ENCODE results near the gene PMEL. TPM values are rescaled to one million over a fixed set of nuclear protein-coding genes. Genes with fewer than 3 reads are reported as not detected.

Gene PMEL
- total and polyA plus RNA-seq, 2 of the 8 experiments (the other 6 are each of a cell fraction or from before 2014, with no cell fraction given): 120 to 382 TPM

DNA sequence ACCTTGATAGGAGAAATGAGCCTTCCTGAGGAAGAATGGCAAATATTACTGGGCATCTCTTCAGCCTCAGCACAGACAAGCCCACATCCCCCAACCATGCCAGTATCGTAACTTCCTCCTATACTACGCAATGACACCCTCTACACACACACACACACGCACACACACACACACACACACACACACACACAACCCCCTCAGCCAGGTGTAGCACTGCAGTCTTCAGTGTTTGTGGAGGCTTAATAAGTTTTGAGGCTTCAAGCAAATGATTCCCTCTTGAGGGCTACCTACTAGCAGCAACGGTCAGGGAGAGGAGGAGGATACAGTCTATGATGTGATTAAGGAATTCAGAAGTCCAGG is 33.3 kb downstream of the PMEL start:
- H3K56ac ChIP-seq (replicated peaks; ENCODE audit: insufficient read length, low read depth, low read length): no peak overlapping the region
- no peak overlapping the region for H2AK5ac ChIP-seq (ENCODE audit: low read depth, low read length)
- 0 out of 2 replicates have a peak overlapping the region, but pooled peaks have one; percentile 11 for H2BK15ac ChIP-seq (ENCODE audit: low read length)
- FAIRE-seq (no peak), DNase-seq (ENCODE audit: low read depth in 1 of 2, low spot score in 2 of 2) (no peak)
- peak overlapping the region in 1 of 4 experiments; percentile 28; a peak in 1 of 7 replicates for H3K9ac ChIP-seq (replicated peaks in 1 of 4; ENCODE audit: extremely low read depth in 1 of 4, low read depth in 3 of 4, low read length in 3 of 4)
- H4K5ac ChIP-seq (ENCODE audit: insufficient read length, low read depth, low read length): no peak overlapping the region
- peak overlapping the region; percentile 47 to 75 (median 66) for H3K4me3 ChIP-seq (ENCODE audit: extremely low read depth in 1 of 4, insufficient read depth in 2 of 4, low read depth in 3 of 4, low read length in 4 of 4)
- ChIA-PET POLR2A (ENCODE audit: partially characterized antibody) (interaction anchor here (1.0 to 1.2 kb wide), 3 partner anchors 41 to 191 kb away, joined by 3 read pairs; partner anchors contain the start of gene RAB5B), CTCF (ENCODE audit: partially characterized antibody) (interaction anchor here (1.2 to 3.0 kb wide), 4 partner anchors 54 to 194 kb away, joined by 3 to 13 read pairs (median 4); no protein-coding TSS in a partner anchor)
- H2BK5ac ChIP-seq (ENCODE audit: low read depth, low read length): no peak overlapping the region
- H4K20me1 ChIP-seq (replicated peaks in 1 of 2; ENCODE audit: control insufficient read depth in 1 of 2, insufficient read depth in 2 of 2, low read length in 2 of 2): no peaks in the 10 kb centered on the region
- H3K9me3 ChIP-seq (ENCODE audit: insufficient read depth in 2 of 2, low read depth in 1 of 2, low read length in 1 of 2): no peaks in the 10 kb centered on the region
- H3K36me3 ChIP-seq (ENCODE audit: control insufficient read depth in 2 of 4, insufficient read depth in 4 of 4, low read length in 3 of 4): no peaks in the 10 kb centered on the region
- no peaks in the 10 kb centered on the region for H3K79me2 ChIP-seq (ENCODE audit: control insufficient read depth in 1 of 2, insufficient read depth in 2 of 2, low read length in 2 of 2)
- H4K8ac ChIP-seq (ENCODE audit: extremely low read depth, insufficient read depth, low read length): no peak overlapping the region
- no peaks in the 10 kb centered on the region for H3K79me1 ChIP-seq (ENCODE audit: low read depth, low read length)
- H4K91ac ChIP-seq (replicated peaks; ENCODE audit: insufficient read length, low read length): no peak overlapping the region
- no peak overlapping the region for H3K18ac ChIP-seq (ENCODE audit: extremely low read depth, low read length)
- H3K23ac ChIP-seq (ENCODE audit: insufficient read length): no peak overlapping the region
- no peak overlapping the region for H2BK12ac ChIP-seq (ENCODE audit: low read depth, low read length)
- peaks cover 4 to 20% (median 11%) of the 10 kb centered on the region in 4 experiments; a peak in 6 of 7 replicates for H3K4me1 ChIP-seq (replicated peaks in 1 of 4; ENCODE audit: control insufficient read depth in 3 of 4, insufficient read depth in 4 of 4, low read length in 3 of 4)
- no peak overlapping the region for H3K4ac ChIP-seq (replicated peaks; ENCODE audit: insufficient read length, low read depth, low read length)
- H3K23me2 ChIP-seq (ENCODE audit: low read depth, low read length): peaks cover 16% of the 10 kb centered on the region
- WGBS, 2 experiments (ENCODE audit: extremely low coverage in 1 of 2, insufficient coverage in 1 of 2, insufficient read length in 1 of 2, insufficient replicate concordance in 2 of 2, low coverage in 1 of 2, low lambda C conversion rate in 2 of 2, missing lambda C conversion rate in 1 of 2): 56% methylated on average over 4 of the region's 4 CpGs; no CpG with 5 or more reads in 1 of the 2 experiments
- no peak overlapping the region for H2BK120ac ChIP-seq (replicated peaks; ENCODE audit: low read depth, low read length)
- H2BK20ac ChIP-seq (ENCODE audit: low read length): no peak overlapping the region
- no peak overlapping the region for H3K27ac ChIP-seq (ENCODE audit: low read depth, low read length)
- no peak overlapping the region for H2AFZ ChIP-seq (ENCODE audit: low read length)
- H3K27me3 ChIP-seq (replicated peaks in 1 of 4; ENCODE audit: control insufficient read depth in 3 of 4, extremely low read depth in 1 of 4, insufficient read depth in 3 of 4, low read length in 3 of 4): peaks cover 0 to 21% (median 14%) of the 10 kb centered on the region in 4 experiments; a peak in 6 of 7 replicates
- peak overlapping the region; percentile 92 to 93 for H3K4me2 ChIP-seq (ENCODE audit: insufficient read depth in 1 of 2, low read depth in 2 of 2, low read length in 2 of 2)
- H3K14ac ChIP-seq (ENCODE audit: insufficient read length): no peak overlapping the region
- TF ChIP-seq E2F6 (IDR thresholded peaks at IDR 0.05) (no peak), TAF1 (IDR thresholded peaks at IDR 0.05; ENCODE audit: low read depth, low read length) (no peak), SP1 (IDR thresholded peaks at IDR 0.05; ENCODE audit: low read depth, low read length) (no peak), TCF12 (IDR thresholded peaks at IDR 0.05; ENCODE audit: low read depth, low read length) (no peak), TEAD4 (IDR thresholded peaks at IDR 0.05; ENCODE audit: low read depth, low read length) (no peak), SIX5 (IDR thresholded peaks at IDR 0.05; ENCODE audit: low read depth, low read length) (no peak), JUN (IDR thresholded peaks at IDR 0.05; ENCODE audit: low read depth, low read length) (no peak), MAX (IDR thresholded peaks at IDR 0.05) (no peak)
- TF ChIP-seq, protein P1, sequence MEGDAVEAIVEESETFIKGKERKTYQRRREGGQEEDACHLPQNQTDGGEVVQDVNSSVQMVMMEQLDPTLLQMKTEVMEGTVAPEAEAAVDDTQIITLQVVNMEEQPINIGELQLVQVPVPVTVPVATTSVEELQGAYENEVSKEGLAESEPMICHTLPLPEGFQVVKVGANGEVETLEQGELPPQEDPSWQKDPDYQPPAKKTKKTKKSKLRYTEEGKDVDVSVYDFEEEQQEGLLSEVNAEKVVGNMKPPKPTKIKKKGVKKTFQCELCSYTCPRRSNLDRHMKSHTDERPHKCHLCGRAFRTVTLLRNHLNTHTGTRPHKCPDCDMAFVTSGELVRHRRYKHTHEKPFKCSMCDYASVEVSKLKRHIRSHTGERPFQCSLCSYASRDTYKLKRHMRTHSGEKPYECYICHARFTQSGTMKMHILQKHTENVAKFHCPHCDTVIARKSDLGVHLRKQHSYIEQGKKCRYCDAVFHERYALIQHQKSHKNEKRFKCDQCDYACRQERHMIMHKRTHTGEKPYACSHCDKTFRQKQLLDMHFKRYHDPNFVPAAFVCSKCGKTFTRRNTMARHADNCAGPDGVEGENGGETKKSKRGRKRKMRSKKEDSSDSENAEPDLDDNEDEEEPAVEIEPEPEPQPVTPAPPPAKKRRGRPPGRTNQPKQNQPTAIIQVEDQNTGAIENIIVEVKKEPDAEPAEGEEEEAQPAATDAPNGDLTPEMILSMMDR (IDR thresholded peaks at IDR 0.05; ENCODE audit: control extremely low read depth in 1 of 3, insufficient read depth in 1 of 3, low read depth in 1 of 3, low read length in 3 of 3): no peak
- TF ChIP-seq, protein P2, sequence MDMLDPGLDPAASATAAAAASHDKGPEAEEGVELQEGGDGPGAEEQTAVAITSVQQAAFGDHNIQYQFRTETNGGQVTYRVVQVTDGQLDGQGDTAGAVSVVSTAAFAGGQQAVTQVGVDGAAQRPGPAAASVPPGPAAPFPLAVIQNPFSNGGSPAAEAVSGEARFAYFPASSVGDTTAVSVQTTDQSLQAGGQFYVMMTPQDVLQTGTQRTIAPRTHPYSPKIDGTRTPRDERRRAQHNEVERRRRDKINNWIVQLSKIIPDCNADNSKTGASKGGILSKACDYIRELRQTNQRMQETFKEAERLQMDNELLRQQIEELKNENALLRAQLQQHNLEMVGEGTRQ (IDR thresholded peaks at IDR 0.05; ENCODE audit: low read length): no peak

Measured in H1 (cell line).